SK-N-MC (cell line): Measurements from ENCODE around the gene PPIF.

Experiments
- DNase-seq: peaks from one replicate; pipeline ENCODE4 v3.0.0-alpha.2; 2011; ENCODE audit warnings: low read depth, low spot score
- H3K27ac ChIP-seq: fragments of 200-600 bp; sonication (generic); 2 replicates; pipeline ENCODE4 v1.5.1; 2016; ENCODE audit warnings: mixed run types
- H3K36me3 ChIP-seq: fragments of 200-600 bp; sonication (generic); 2 replicates; pipeline ENCODE4 v1.6.1; 2017; ENCODE audit warnings: antibody characterized with exemption, low read length, mixed read lengths; ENCODE audit not compliant: insufficient read depth
- H3K4me3 ChIP-seq: fragments of 200-600 bp; sonication (generic); 2 replicates; pipeline ENCODE4 v1.5.1; 2016
- H3K9ac ChIP-seq: fragments of 200-600 bp; sonication (generic); 2 replicates; pipeline ENCODE4 v1.8.0; 2017; ENCODE audit warnings: mixed run types, mixed read lengths; ENCODE audit not compliant: insufficient read length
- H3K9me3 ChIP-seq: fragments of 200-600 bp; sonication (generic); 2 replicates; pipeline ENCODE4 v1.6.1; 2017; ENCODE audit warnings: low read depth, mild to moderate bottlenecking, antibody characterized with exemption, low read length, moderate library complexity, mixed read lengths
- EZH2 ChIP-seq: fragments of 200-600 bp; sonication (generic); IDR thresholded peaks from one replicate; pipeline ENCODE4 v1.6.1; 2017; ENCODE audit warnings: antibody characterized with exemption
- FOXP2 ChIP-seq: optimal IDR thresholded peaks from 2 replicates; pipeline ENCODE3; 2011; ENCODE audit warnings: mild to moderate bottlenecking, moderate library complexity; ENCODE audit not compliant: insufficient read depth; ENCODE audit errors: extremely low read length, control extremely low read depth
- POLR2AphosphoS5 ChIP-seq: IDR thresholded peaks from 2 replicates; pipeline ENCODE4 v1.6.1; 2012; ENCODE audit warnings: mild to moderate bottlenecking, low read depth, low read length, borderline replicate concordance

PPIF gene

DNA sequence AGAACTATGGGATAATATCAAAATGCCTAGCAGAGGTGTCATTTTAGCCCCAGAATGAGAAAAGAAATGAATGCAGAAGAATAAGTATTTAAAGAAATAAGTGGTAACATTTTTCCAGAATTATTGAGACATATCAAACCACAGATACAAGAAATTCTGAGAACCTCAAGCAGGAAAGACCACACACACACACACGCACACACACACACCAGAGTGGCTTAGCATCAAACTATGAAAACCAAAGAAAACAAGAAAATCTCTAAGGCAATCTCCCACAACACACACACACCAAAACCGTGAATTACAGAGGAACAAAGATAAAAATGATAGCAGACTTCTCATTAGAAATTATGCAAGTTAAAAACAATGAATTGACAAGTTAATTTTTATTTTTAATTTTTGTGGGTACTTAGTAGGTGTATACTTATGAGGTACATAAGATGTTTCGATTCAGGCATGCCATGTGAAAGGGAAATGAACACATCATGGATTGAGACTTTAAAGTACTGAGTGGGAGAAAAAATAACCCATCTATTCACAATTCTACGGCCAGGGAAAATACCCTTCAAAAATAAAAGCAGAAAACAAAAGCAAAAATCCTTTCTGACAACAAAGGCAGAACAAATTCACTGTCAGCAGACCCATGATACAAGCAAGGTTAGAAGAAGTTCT lies 14.6 kb downstream of the PPIF start:
- no peak overlapping the region for H3K27ac ChIP-seq
- TF ChIP-seq EZH2 (no peak), FOXP2 (no peak), POLR2AphosphoS5 (no peak)
- no peak overlapping the region for H3K4me3 ChIP-seq
- H3K9ac ChIP-seq: no peak overlapping the region
- H3K36me3 ChIP-seq: no peaks in the 10 kb centered on the region
- H3K9me3 ChIP-seq: no peaks in the 10 kb centered on the region
- DNase-seq: no peak

DNA sequence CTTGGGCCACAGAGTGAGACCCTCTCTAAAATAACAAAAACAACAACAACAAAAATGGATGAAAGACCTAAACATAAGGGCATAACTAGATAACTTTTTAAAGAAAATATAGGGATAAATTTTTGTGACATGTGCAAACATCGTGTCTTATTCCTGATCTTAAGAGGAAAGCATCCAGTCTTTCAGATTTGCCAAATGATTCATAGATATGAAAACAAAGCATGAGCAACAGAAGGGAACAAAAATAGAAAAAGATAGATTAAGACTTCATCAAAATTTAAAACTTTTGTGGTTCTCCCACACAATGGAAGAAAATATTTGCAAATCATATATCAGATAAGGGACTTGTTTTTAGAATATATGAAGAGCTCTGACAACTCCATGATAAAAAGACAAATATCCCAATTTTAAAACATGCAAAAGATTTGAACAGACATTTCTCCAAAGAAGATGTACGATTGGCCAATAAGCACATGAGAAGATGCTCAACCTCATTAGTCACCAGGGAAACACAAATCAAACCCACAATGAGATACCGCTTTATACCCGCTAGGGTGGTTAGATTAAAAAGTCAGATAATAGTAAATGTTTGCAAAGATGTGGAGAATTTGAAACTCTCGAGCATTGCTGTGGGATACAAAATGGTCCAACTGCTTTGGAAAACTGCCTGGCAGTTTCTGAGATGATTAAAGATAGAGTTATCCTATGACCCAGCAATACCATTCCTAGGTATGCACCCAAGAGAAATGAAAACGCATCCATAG lies 20.3 kb downstream of the PPIF start:
- DNase-seq: no peak
- Histone ChIP-seq H3K9me3 (no peaks in the 10 kb centered on the region), H3K36me3 (no peaks in the 10 kb centered on the region), H3K27ac (no peak overlapping the region), H3K4me3 (no peak overlapping the region), H3K9ac (no peak overlapping the region)
- no peak for TF ChIP-seq POLR2AphosphoS5
- no peak for TF ChIP-seq FOXP2
- TF ChIP-seq EZH2: no peak

DNA sequence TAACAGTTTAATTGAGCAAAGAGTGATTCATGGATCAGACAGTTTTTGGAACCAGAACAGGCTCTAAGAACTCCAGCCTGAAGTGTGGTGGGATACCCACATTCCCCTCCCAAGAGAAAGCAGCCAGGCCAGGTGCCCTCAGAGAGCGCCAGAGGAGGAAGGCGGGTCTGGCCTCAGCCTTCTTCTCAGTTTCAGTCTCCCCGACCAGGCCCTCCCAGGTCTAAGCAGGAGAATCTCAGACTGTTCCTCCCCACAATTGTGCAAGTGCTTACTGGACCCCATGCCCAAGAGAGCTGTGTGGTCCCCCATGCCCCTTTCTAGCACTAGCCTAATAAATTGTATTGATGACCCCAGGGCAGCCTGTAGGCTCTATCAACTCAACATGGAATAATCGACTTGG lies 25.6 kb downstream of the PPIF start:
- no peak for DNase-seq
- Histone ChIP-seq H3K9me3 (no peaks in the 10 kb centered on the region), H3K27ac (no peak overlapping the region), H3K36me3 (no peaks in the 10 kb centered on the region), H3K4me3 (no peak overlapping the region), H3K9ac (no peak overlapping the region)
- TF ChIP-seq FOXP2: no peak
- no peak for TF ChIP-seq EZH2

DNA sequence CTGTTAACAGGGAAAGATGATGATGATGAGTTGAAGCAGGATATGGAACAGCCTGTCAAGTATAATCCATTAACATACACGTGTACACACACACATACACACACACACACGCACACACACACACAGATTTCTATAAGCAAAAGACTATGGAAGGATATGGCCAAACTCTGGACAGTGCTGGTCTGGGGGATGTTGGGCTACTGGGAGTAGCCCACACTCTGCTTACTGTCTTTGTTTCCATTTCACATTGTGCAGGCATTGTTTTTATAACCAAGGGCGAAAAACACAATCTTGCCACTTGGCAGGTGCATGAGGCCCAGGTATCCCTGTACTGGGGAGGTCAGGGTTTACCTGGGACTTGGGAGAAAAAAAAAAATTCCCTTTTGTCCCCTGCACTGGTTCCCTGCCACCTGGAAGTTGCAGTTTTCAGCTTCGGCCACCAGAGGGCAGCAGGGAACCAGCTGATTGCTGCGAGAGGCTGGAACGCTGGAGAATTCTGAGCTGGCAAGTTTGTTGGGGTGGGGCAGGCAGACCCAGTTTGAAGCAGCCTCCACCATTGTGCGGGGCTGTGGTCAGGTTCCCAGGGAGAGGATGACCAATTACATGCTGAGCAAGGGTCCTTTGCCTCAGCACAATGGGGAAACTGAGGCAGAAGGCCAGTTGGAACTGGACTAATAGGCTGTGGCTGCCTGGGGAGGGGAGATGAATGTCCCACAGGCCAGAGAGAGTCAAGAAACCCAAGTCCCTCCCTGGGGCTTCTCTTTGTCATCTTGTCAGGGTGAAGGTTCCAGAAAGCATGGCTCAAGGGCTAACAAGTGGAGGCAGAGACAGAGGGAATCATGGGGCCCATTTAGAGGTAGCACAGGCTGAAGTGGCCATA lies 27.3 kb downstream of the PPIF start:
- no peak for DNase-seq
- Histone ChIP-seq H3K4me3 (no peak overlapping the region), H3K9ac (no peak overlapping the region), H3K27ac (no peak overlapping the region), H3K36me3 (no peaks in the 10 kb centered on the region), H3K9me3 (no peaks in the 10 kb centered on the region)
- no peak for TF ChIP-seq EZH2
- TF ChIP-seq POLR2AphosphoS5: no peak
- no peak for TF ChIP-seq FOXP2

DNA sequence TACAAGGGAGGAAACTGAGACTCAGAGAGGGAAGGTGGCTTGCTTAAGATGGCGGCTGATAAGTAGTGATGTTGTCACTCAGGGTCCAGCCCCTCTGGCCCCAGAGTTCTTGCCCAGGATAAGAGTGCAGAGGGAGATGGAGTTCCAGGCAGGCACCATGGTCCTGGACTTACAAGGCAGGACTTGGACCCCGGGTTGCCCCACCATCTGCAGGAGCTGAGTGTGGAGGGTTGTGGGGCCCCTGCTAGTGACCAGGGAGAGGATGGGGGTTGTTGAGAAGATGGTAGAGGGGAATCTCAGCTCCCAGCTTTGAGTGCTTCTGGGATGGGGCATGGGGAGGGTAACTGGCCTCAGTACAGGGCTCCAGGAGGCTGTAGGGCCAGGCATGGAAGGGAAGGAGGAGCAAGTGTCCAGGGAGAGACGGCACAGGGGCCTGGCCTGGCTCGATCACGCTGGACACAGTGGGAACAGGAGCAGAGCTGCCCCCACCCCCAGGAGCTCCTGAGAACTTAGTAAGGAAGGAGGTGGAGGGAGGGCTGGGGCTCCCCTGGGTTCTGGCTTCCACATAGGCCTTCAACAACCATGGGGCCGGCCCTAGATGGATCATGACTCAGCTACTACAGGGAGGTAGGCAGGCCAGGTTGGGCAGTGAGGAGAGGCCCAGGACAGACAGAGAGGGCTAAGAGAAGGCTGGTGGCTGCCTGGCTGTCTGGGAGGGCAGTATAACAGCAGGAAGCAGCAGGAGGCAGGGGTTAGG lies 28.2 kb downstream of the PPIF start:
- H3K27ac ChIP-seq: no peak overlapping the region
- no peaks in the 10 kb centered on the region for H3K9me3 ChIP-seq
- DNase-seq: no peak
- no peaks in the 10 kb centered on the region for H3K36me3 ChIP-seq
- no peak overlapping the region for H3K9ac ChIP-seq
- no peak overlapping the region for H3K4me3 ChIP-seq
- TF ChIP-seq EZH2: no peak

DNA sequence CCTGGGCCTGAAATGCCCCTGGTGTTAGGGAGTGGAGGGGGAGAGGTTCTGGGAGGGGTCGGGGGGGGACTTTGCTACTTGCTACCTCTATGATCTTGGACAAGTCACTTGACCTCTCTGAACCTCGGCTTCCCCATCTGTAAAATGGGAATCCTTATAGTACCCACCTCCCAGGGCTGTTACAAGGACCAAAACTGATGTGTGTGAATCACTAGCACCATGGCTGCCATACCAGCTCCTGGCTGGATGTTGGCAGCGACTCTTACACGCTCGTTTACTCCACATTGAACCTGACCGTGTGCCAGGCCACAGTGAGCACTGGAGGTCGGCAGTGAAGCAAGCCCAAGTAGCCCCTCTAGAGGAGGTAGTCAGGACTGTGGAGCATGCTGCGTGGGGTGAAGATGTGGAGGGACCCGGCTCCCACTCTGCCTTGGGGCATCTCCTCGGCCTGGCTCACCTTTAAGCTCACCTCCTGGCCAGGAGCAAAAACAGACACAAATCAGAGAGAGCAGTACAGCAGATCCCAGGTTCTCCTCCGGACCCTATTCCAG lies 28.9 kb downstream of the PPIF start:
- no peak overlapping the region for H3K9ac ChIP-seq
- TF ChIP-seq POLR2AphosphoS5 (no peak), FOXP2 (no peak), EZH2 (no peak)
- no peaks in the 10 kb centered on the region for H3K36me3 ChIP-seq
- no peaks in the 10 kb centered on the region for H3K9me3 ChIP-seq
- no peak overlapping the region for H3K4me3 ChIP-seq
- no peak for DNase-seq
- H3K27ac ChIP-seq: no peak overlapping the region

DNA sequence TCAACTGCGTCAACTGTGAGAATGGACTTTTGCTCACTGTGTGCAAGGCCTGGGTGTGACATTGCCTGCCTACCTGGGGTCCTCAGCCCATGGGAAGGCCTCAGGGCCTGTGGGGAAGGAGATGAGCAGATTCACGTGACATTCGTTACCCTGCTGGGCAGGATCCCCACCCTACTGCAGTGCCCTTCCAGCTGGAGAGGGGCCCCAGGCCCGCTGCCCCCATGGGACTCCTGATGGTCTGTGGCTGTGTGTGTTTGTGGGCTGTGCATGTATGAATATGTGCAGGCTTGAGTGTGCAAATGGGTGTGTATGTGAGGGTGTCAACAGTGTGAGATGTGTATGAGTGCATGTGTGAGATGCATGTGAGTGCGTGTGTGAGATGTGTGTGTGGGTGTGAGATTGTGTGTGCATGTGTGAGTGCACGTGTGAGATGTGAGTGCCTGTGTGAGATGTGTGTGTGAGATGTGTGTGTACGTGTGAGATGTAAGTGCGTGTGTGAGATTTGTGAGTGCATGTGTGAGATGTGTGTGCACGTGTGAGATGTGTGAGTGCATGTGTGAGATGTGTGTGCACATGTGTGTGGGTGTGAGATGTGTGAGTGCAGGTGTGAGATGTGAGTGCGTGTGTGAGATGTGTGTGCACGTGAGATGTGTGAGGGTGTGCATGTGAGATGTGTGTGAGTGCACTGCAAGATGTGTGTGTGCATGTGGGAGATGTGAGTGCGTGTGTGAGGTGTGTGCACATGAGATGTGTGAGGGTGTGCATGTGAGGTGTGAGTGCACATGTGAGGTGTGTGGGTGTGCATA lies 29.7 kb downstream of the PPIF start:
- no peak overlapping the region for H3K27ac ChIP-seq
- no peaks in the 10 kb centered on the region for H3K36me3 ChIP-seq
- H3K9ac ChIP-seq: no peak overlapping the region
- H3K9me3 ChIP-seq: no peaks in the 10 kb centered on the region
- TF ChIP-seq POLR2AphosphoS5: no peak
- TF ChIP-seq FOXP2: no peak
- no peak for TF ChIP-seq EZH2
- DNase-seq: no peak
- H3K4me3 ChIP-seq: no peak overlapping the region
